ENCODE measurements around the gene BDNF.

BDNF gene

GRCh38 chr11:27705873-27706820 lies 5.9 kb upstream of the BDNF start:
- DNase-seq (ENCODE audit: low spot score) (peak; percentile 61), FAIRE-seq (peak; percentile 66)

- FAIRE-seq: no peak
- DNase-seq (ENCODE audit: low spot score): no peak
Observed at GRCh38 chr11:27703481-27703880, 3.2 kb upstream of the BDNF start.

- FAIRE-seq: no peak
- no peak for DNase-seq (ENCODE audit: low spot score)
Observed at GRCh38 chr11:27702811-27703210, 2.6 kb upstream of the BDNF start.

- DNase-seq (ENCODE audit: low spot score) (peak; percentile 69), FAIRE-seq (no peak)
Observed at GRCh38 chr11:27701355-27702105, 1.3 kb upstream of the BDNF start.

GRCh38 chr11:27699926-27700350 lies 317 bp downstream of the BDNF start:
- DNase-seq (ENCODE audit: low spot score): peak; percentile 12
- FAIRE-seq: no peak

GRCh38 chr11:27699242-27699925 lies 871 bp downstream of the BDNF start:
- DNase-seq (ENCODE audit: low spot score) (peak; percentile 36), FAIRE-seq (no peak)

GRCh38 chr11:27698872-27699241 lies 1.4 kb downstream of the BDNF start:
- DNase-seq (ENCODE audit: low spot score): peak; percentile 87

GRCh38 chr11:27697679-27698275 lies 2.5 kb downstream of the BDNF start:
- no peak for FAIRE-seq
- DNase-seq (ENCODE audit: low spot score): no peak

More at GRCh38 chr11:27698872-27699241, 1.4 kb downstream of the BDNF start:
- peak; percentile 92 for FAIRE-seq

- DNase-seq (ENCODE audit: low spot score) (no peak), FAIRE-seq (no peak)
Observed at GRCh38 chr11:27696961-27697360, 3.3 kb downstream of the BDNF start.

- FAIRE-seq: no peak
- DNase-seq (ENCODE audit: low spot score): no peak
Observed at GRCh38 chr11:27696115-27696514, 4.1 kb downstream of the BDNF start.

GRCh38 chr11:27694992-27695391 lies 5.3 kb downstream of the BDNF start:
- DNase-seq (ENCODE audit: low spot score): peak; percentile 20
- no peak for FAIRE-seq

GRCh38 chr11:27693398-27693797 lies 6.9 kb downstream of the BDNF start:
- no peak for DNase-seq (ENCODE audit: low spot score)
- no peak for FAIRE-seq

- no peak for DNase-seq (ENCODE audit: low spot score)
- FAIRE-seq: no peak
Observed at GRCh38 chr11:27692781-27693180, 7.5 kb downstream of the BDNF start.

- DNase-seq (ENCODE audit: low spot score) (no peak), FAIRE-seq (no peak)
Observed at GRCh38 chr11:27688076-27688475, 12.2 kb downstream of the BDNF start.

- DNase-seq (ENCODE audit: low spot score): no peak
- FAIRE-seq: no peak
Observed at GRCh38 chr11:27681664-27682063, 18.6 kb downstream of the BDNF start.

- no peak for DNase-seq (ENCODE audit: low spot score)
- FAIRE-seq: no peak
Observed at GRCh38 chr11:27679136-27680015, 20.9 kb downstream of the BDNF start.

- FAIRE-seq: no peak
- DNase-seq (ENCODE audit: low spot score): no peak
Observed at GRCh38 chr11:27678242-27678641, 22.0 kb downstream of the BDNF start.

GRCh38 chr11:27677108-27677507 lies 23.1 kb downstream of the BDNF start:
- no peak for DNase-seq (ENCODE audit: low spot score)
- FAIRE-seq: no peak

GRCh38 chr11:27673979-27674663 lies 26.1 kb downstream of the BDNF start:
- no peak for FAIRE-seq
- no peak for DNase-seq (ENCODE audit: low spot score)

Data from urothelium cell line (cell line).